SU-DHL-6 (cell line): ENCODE measurements around the gene SOS1.

Source experiments
- EZH2phosphoT487 ChIP-seq: fragments of 200-600 bp; sonication (generic), shearing (Covaris generic); conservative IDR thresholded peaks from 2 replicates; pipeline ENCODE4 v1.6.1; 2018; ENCODE audit warnings: mild to moderate bottlenecking, antibody characterized with exemption, low read length, moderate library complexity, mixed read lengths
- TF ChIP-seq, protein P1 (sequence below): fragments of 200-600 bp; sonication (generic); IDR thresholded peaks from one replicate; pipeline ENCODE4 v1.5.1; 2017; ENCODE audit warnings: antibody characterized with exemption, mild to moderate bottlenecking, low read length, moderate library complexity; ENCODE audit not compliant: insufficient read depth, poor library complexity, severe bottlenecking

DNA sequence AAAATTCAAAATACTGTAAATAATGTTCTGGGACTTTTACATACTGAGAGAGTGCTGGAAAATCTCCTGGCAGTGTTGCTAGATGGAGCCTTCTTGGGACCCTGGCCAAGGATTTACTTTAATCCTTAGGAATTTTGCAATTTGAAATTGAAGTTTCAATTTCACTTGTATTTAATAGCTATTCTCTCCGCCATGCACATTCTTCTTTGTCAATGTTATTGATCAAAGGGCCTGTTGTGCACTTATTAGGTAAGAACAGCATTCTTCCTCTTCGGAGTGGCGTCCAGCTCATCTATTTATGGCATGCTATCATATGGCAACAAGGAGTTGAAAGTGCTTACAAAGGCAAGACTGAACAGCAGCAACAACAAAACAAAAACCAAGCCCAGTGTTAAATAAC, 40.1 kb upstream of the SOS1 start:
- TF ChIP-seq, protein P1, sequence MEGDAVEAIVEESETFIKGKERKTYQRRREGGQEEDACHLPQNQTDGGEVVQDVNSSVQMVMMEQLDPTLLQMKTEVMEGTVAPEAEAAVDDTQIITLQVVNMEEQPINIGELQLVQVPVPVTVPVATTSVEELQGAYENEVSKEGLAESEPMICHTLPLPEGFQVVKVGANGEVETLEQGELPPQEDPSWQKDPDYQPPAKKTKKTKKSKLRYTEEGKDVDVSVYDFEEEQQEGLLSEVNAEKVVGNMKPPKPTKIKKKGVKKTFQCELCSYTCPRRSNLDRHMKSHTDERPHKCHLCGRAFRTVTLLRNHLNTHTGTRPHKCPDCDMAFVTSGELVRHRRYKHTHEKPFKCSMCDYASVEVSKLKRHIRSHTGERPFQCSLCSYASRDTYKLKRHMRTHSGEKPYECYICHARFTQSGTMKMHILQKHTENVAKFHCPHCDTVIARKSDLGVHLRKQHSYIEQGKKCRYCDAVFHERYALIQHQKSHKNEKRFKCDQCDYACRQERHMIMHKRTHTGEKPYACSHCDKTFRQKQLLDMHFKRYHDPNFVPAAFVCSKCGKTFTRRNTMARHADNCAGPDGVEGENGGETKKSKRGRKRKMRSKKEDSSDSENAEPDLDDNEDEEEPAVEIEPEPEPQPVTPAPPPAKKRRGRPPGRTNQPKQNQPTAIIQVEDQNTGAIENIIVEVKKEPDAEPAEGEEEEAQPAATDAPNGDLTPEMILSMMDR = no peak
- TF ChIP-seq EZH2phosphoT487 = no peak
